Osteoblast (primary cell): Measurements from ENCODE around the gene TTC7B. TPM values are rescaled to one million over a fixed set of nuclear protein-coding genes. Genes with fewer than 3 reads are reported as not detected.

Experiments
- DNase-seq: peaks from one replicate; pipeline ENCODE4 v3.0.0; 2011; ENCODE audit warnings: low spot score, mixed read lengths; ENCODE audit not compliant: insufficient read length; ENCODE audit errors: missing footprints
- H2AFZ ChIP-seq: 2 replicates; pipeline ENCODE4 v1.6.0; 2011; ENCODE audit warnings: mild to moderate bottlenecking, low read length
- H3K27ac ChIP-seq: 2 replicates; pipeline ENCODE4 v1.5.1; 2011; ENCODE audit warnings: mild to moderate bottlenecking, low read depth, low read length, moderate library complexity
- H3K27me3 ChIP-seq: 2 replicates; pipeline ENCODE4 v1.6.0; 2012; ENCODE audit warnings: mild to moderate bottlenecking, control low read depth, inconsistent platforms, low read length, moderate library complexity; ENCODE audit not compliant: insufficient read depth
- H3K36me3 ChIP-seq: 2 replicates; pipeline ENCODE4 v1.5.1; 2011; ENCODE audit warnings: mild to moderate bottlenecking, low read length, control low read depth, moderate library complexity; ENCODE audit not compliant: insufficient read depth
- H3K4me1 ChIP-seq: 2 replicates; pipeline ENCODE4 v1.5.1; 2011; ENCODE audit warnings: mild to moderate bottlenecking, low read length, control low read depth, moderate library complexity; ENCODE audit not compliant: insufficient read depth
- H3K4me2 ChIP-seq: 2 replicates; pipeline ENCODE4 v1.6.0; 2011; ENCODE audit warnings: mild to moderate bottlenecking, low read length; ENCODE audit not compliant: insufficient read depth
- H3K4me3 ChIP-seq: fragments of 200-600 bp; sonication (generic); 3 replicates; pipeline ENCODE4 v1.5.1; 2012; ENCODE audit warnings: mild to moderate bottlenecking, low read length, inconsistent platforms; ENCODE audit not compliant: insufficient read depth
- H3K79me2 ChIP-seq: 2 replicates; pipeline ENCODE4 v1.6.0; 2012; ENCODE audit warnings: mild to moderate bottlenecking, low read length, control low read depth, inconsistent platforms; ENCODE audit not compliant: insufficient read depth
- H3K9me3 ChIP-seq: 2 replicates; pipeline ENCODE4 v1.5.1; 2011; ENCODE audit warnings: low read depth, low read length, control low read depth
- H4K20me1 ChIP-seq: 2 replicates; pipeline ENCODE4 v1.6.0; 2012; ENCODE audit warnings: mild to moderate bottlenecking, low read length, control low read depth; ENCODE audit not compliant: insufficient read depth
- CTCF ChIP-seq: IDR thresholded peaks from 2 replicates; pipeline ENCODE4 v1.5.1; 2011; ENCODE audit warnings: mild to moderate bottlenecking, low read depth, low read length, moderate library complexity; ENCODE audit errors: extremely low read depth
- total RNA-seq: library from RNA; depleted of rRNA; stranded (reverse); fragments of >200 nt; gene quantifications from 2 replicates; pipeline ENCODE4 v1.2.3, GENCODE V29; 2012

Gene TTC7B
- total RNA-seq, 1 donor = 14.5 TPM

- Histone ChIP-seq H3K4me2 (no peak overlapping the region), H3K4me3 (no peak overlapping the region), H4K20me1 (peaks cover 16% of the 10 kb centered on the region), H3K79me2 (peaks cover under 1% of the 10 kb centered on the region), H2AFZ (no peak overlapping the region), H3K4me1 (peaks cover 12% of the 10 kb centered on the region), H3K36me3 (peaks cover 7% of the 10 kb centered on the region), H3K27me3 (no peaks in the 10 kb centered on the region), H3K27ac (no peak overlapping the region), H3K9me3 (no peaks in the 10 kb centered on the region)
- peak; percentile 34 for TF ChIP-seq CTCF
- DNase-seq = no peak
Measured at GRCh38 chr14:90785471-90785870, 30.8 kb downstream of the TTC7B start.

- Histone ChIP-seq H2AFZ (no peak overlapping the region), H3K27me3 (no peaks in the 10 kb centered on the region), H3K4me1 (peaks cover 12% of the 10 kb centered on the region), H3K4me3 (no peak overlapping the region), H3K27ac (no peak overlapping the region), H4K20me1 (peaks cover 17% of the 10 kb centered on the region), H3K79me2 (no peaks in the 10 kb centered on the region), H3K36me3 (peaks cover 7% of the 10 kb centered on the region), H3K4me2 (no peak overlapping the region), H3K9me3 (no peaks in the 10 kb centered on the region)
- DNase-seq = no peak
- TF ChIP-seq CTCF = no peak
Measured at GRCh38 chr14:90784621-90785270, 31.5 kb downstream of the TTC7B start.

- peaks cover 12% of the 10 kb centered on the region for H3K4me1 ChIP-seq
- no peak overlapping the region for H3K4me3 ChIP-seq
- no peaks in the 10 kb centered on the region for H3K79me2 ChIP-seq
- no peak overlapping the region for H3K4me2 ChIP-seq
- TF ChIP-seq CTCF = no peak
- no peaks in the 10 kb centered on the region for H3K9me3 ChIP-seq
- H3K27me3 ChIP-seq = no peaks in the 10 kb centered on the region
- H3K27ac ChIP-seq = no peak overlapping the region
- H3K36me3 ChIP-seq = peaks cover 7% of the 10 kb centered on the region
- no peak overlapping the region for H2AFZ ChIP-seq
- H4K20me1 ChIP-seq = peaks cover 19% of the 10 kb centered on the region
- no peak for DNase-seq
Measured at GRCh38 chr14:90783344-90783743, 32.9 kb downstream of the TTC7B start.

GRCh38 chr14:90782892-90783291 lies 33.3 kb downstream of the TTC7B start:
- no peak overlapping the region for H3K4me2 ChIP-seq

More at GRCh38 chr14:90782892-90783291, 33.3 kb downstream of the TTC7B start:
- DNase-seq = no peak
- Histone ChIP-seq H3K4me3 (no peak overlapping the region), H3K79me2 (no peaks in the 10 kb centered on the region), H3K27me3 (no peaks in the 10 kb centered on the region), H4K20me1 (peaks cover 19% of the 10 kb centered on the region), H3K9me3 (no peaks in the 10 kb centered on the region), H2AFZ (no peak overlapping the region), H3K36me3 (peaks cover 7% of the 10 kb centered on the region), H3K4me1 (peaks cover 12% of the 10 kb centered on the region), H3K27ac (no peak overlapping the region)
- TF ChIP-seq CTCF = no peak
